CD4-positive, alpha-beta T cell (primary cell): ENCODE measurements around the gene INPP5A. TPM values are rescaled to one million over a fixed set of nuclear protein-coding genes. Genes with fewer than 3 reads are reported as not detected.

Experiments used
- ATAC-seq: fragments of 200-7000 bp; cut with Tn5 transposase; one replicate; pipeline ENCODE4 v1.10.0; 2022; ENCODE audit warnings: mild to moderate bottlenecking; ENCODE audit not compliant: poor library complexity
- CTCF ChIA-PET: fragments of 350-600 bp; sonication (Branson Sonifier 250); formaldehyde crosslinking; loops from one replicate; lab custom pipeline; 2021; ENCODE audit warnings: antibody characterized with exemption, inconsistent platforms; lab: Charles Lee
- POLR2A ChIA-PET: fragments of 350-600 bp; sonication (Branson Sonifier 250); formaldehyde crosslinking; loops from one replicate; lab custom pipeline; 2021; ENCODE audit warnings: antibody characterized with exemption, inconsistent platforms; lab: Charles Lee
- DNase-seq, 14 experiments: peaks; one replicate each; pipeline ENCODE4 v3.0.0-alpha.2; 2013 to 2020; ENCODE audit warnings: mixed read lengths in 2 of 14
- H3K27ac ChIP-seq, 2 donors: one replicate each; pipeline versions ENCODE4 v1.5.1 to v1.7.0; 2013; ENCODE audit warnings: low read length in 2 of 2, low read depth in 1 of 2, mild to moderate bottlenecking in 1 of 2
- H3K27me3 ChIP-seq, 2 experiments: 1 replicate in 1 of 2; 2 replicates in 1 of 2; pipeline versions ENCODE4 v1.6.1 to v1.7.0; 2013; ENCODE audit warnings: low read length in 2 of 2, control low read depth in 1 of 2, mild to moderate bottlenecking in 1 of 2, moderate library complexity in 1 of 2; ENCODE audit not compliant: insufficient read depth in 2 of 2, control insufficient read depth in 1 of 2
- H3K36me3 ChIP-seq: one replicate; pipeline ENCODE4 v1.6.1; 2013; ENCODE audit warnings: low read length, control low read depth; ENCODE audit not compliant: insufficient read depth
- H3K4me1 ChIP-seq: one replicate; pipeline ENCODE4 v1.6.1; 2013; ENCODE audit warnings: low read length, control low read depth; ENCODE audit not compliant: insufficient read depth
- H3K4me3 ChIP-seq: one replicate; pipeline ENCODE4 v1.5.1; 2013; ENCODE audit warnings: mild to moderate bottlenecking, low read length, moderate library complexity
- H3K9me3 ChIP-seq, 2 experiments: 1 replicate in 1 of 2; 2 replicates in 1 of 2; pipeline versions ENCODE4 v1.6.1 to v1.7.0; 2013; ENCODE audit warnings: low read length in 2 of 2, mild to moderate bottlenecking in 2 of 2, control low read depth in 1 of 2, moderate library complexity in 1 of 2; ENCODE audit not compliant: control insufficient read depth in 1 of 2, insufficient read depth in 1 of 2
- H3K27ac Mint-ChIP-seq: one replicate; pipeline ENCODE4 v1.8.0; 2020; ENCODE audit warnings: mixed read lengths
- H3K27me3 Mint-ChIP-seq: one replicate; pipeline ENCODE4 v1.8.0; 2021; ENCODE audit warnings: mixed read lengths
- H3K36me3 Mint-ChIP-seq: one replicate; pipeline ENCODE4 v1.8.0; 2021; ENCODE audit warnings: low read depth, mixed read lengths
- H3K4me1 Mint-ChIP-seq: one replicate; pipeline ENCODE4 v1.8.0; 2021; ENCODE audit warnings: low read depth, mixed read lengths
- H3K4me3 Mint-ChIP-seq: one replicate; pipeline ENCODE4 v1.8.0; 2020; ENCODE audit warnings: mild to moderate bottlenecking, mixed read lengths
- H3K9me3 Mint-ChIP-seq: one replicate; pipeline ENCODE4 v1.8.0; 2020; ENCODE audit warnings: mixed read lengths
- intact Hi-C, 2 experiments: fragments of 100-400 bp; cut with DNase I in 1 of 2; cut with micrococcal nuclease in 1 of 2; formaldehyde crosslinking; loops; one replicate each; pipeline versions ENCODE4 v1.15.1 to v1.9.0; 2023 to 2025; cut with DNase I, micrococcal nuclease
- total RNA-seq, 174 experiments: library from RNA in 2 of 174; stranded (reverse) in 2 of 174; gene quantifications; one replicate each; pipeline ENCODE4 v1.2.3 and lab custom pipeline; 2021 to 2026
- TF ChIP-seq, protein P1 (sequence below): fragments of 200-600 bp; IDR thresholded peaks from one replicate; pipeline ENCODE4 v1.8.0; 2022; ENCODE audit warnings: antibody characterized with exemption, mild to moderate bottlenecking

INPP5A gene
- total RNA-seq, 2 experiments from 2014 or later, result 22.0 to 24.8 TPM

DNA sequence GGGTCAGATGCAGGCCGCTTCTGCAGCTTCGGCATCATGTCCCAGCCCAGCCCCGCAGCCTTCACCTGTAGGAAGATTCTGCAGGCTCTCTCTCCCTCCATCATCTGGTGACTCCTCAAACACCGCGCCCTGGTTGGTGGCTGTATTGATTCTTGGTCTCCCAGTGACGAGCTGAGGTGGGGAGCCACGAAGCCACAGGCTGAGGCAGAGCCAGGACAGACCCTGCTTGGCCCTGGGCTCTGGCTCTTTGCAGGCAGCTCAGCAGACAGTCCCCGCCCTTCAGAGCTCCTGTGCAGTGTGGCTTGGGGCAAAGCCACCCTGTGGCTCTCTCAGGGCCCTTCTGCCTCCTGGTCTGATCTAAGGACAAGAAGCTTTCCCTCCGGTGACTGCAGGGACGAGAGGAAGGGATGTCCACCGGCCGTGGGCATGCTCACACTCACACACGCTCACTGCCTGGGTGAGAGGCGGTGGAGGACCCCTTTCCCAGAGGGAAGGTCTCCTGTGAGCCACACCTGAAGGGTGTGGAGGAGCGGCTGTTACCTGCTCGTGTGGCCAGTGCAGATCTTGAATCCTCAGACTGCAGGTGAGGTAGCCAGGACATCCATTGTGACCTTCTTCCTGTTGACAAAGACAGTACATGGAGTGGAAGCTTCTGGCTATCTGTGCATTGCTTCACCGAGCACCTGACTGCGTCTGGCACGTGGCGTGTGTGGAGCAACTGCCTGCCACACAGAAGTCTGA lies 79.6 kb downstream of the INPP5A start:
- Histone ChIP-seq H3K27ac (no peak overlapping the region), H3K9me3 (peaks cover 28 to 46% of the 10 kb centered on the region in 2 experiments), H3K36me3 (no peaks in the 10 kb centered on the region), H3K4me1 (peaks cover 27% of the 10 kb centered on the region), H3K27me3 (no peaks in the 10 kb centered on the region), H3K4me3 (no peak overlapping the region)
- Mint-ChIP-seq H3K36me3 (peaks cover 58% of the 10 kb centered on the region), H3K9me3 (peaks cover 18% of the 10 kb centered on the region), H3K4me3 (no peak overlapping the region), H3K27me3 (no peaks in the 10 kb centered on the region), H3K27ac (peak overlapping the region; percentile 30), H3K4me1 (peaks cover 22% of the 10 kb centered on the region)
- no peak for ATAC-seq
- TF ChIP-seq, protein P1, sequence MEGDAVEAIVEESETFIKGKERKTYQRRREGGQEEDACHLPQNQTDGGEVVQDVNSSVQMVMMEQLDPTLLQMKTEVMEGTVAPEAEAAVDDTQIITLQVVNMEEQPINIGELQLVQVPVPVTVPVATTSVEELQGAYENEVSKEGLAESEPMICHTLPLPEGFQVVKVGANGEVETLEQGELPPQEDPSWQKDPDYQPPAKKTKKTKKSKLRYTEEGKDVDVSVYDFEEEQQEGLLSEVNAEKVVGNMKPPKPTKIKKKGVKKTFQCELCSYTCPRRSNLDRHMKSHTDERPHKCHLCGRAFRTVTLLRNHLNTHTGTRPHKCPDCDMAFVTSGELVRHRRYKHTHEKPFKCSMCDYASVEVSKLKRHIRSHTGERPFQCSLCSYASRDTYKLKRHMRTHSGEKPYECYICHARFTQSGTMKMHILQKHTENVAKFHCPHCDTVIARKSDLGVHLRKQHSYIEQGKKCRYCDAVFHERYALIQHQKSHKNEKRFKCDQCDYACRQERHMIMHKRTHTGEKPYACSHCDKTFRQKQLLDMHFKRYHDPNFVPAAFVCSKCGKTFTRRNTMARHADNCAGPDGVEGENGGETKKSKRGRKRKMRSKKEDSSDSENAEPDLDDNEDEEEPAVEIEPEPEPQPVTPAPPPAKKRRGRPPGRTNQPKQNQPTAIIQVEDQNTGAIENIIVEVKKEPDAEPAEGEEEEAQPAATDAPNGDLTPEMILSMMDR, result no peak
- intact Hi-C loops, result loop anchor here in 1 of 2 experiments (5.0 kb wide), 1 partner anchor 75 kb away; no protein-coding TSS in a partner anchor
- POLR2A ChIA-PET, result no interaction called here
- CTCF ChIA-PET, result no interaction called here
- peak in 2 of 14 experiments; percentile 8 to 27 for DNase-seq

DNA sequence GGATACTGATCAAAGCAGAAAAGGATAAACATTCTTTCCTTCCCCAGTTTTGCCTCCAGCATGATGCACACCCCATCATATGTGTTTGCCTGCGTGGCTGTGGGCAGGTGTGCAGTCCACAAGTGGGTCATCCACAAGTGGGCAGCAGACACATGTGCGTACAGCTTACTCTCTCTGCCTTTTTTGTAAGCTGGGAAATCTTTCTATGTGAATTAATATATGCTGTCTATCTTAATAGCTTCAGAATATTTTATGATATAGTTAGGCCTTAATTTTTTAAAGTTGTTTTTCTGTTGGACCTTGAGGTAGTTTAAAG lies 80.1 kb downstream of the INPP5A start:
- H3K4me3 ChIP-seq, result no peak overlapping the region
- Mint-ChIP-seq H3K36me3 (peaks cover 58% of the 10 kb centered on the region), H3K4me3 (no peak overlapping the region), H3K27me3 (no peaks in the 10 kb centered on the region), H3K4me1 (peaks cover 19% of the 10 kb centered on the region), H3K27ac (peak overlapping the region; percentile 30), H3K9me3 (peaks cover 18% of the 10 kb centered on the region)
- DNase-seq (no peak), ATAC-seq (no peak)
- TF ChIP-seq, protein P1, result no peak
- intact Hi-C loops, result loop anchor here in 1 of 2 experiments (5.0 kb wide), 1 partner anchor 75 kb away; no protein-coding TSS in a partner anchor
- H3K27ac ChIP-seq, result no peak overlapping the region
- CTCF ChIA-PET, result no interaction called here
- peaks cover 27% of the 10 kb centered on the region for H3K4me1 ChIP-seq
- H3K27me3 ChIP-seq, result no peaks in the 10 kb centered on the region
- H3K36me3 ChIP-seq, result no peaks in the 10 kb centered on the region
- peaks cover 28 to 46% of the 10 kb centered on the region in 2 experiments for H3K9me3 ChIP-seq
- POLR2A ChIA-PET, result no interaction called here

DNA sequence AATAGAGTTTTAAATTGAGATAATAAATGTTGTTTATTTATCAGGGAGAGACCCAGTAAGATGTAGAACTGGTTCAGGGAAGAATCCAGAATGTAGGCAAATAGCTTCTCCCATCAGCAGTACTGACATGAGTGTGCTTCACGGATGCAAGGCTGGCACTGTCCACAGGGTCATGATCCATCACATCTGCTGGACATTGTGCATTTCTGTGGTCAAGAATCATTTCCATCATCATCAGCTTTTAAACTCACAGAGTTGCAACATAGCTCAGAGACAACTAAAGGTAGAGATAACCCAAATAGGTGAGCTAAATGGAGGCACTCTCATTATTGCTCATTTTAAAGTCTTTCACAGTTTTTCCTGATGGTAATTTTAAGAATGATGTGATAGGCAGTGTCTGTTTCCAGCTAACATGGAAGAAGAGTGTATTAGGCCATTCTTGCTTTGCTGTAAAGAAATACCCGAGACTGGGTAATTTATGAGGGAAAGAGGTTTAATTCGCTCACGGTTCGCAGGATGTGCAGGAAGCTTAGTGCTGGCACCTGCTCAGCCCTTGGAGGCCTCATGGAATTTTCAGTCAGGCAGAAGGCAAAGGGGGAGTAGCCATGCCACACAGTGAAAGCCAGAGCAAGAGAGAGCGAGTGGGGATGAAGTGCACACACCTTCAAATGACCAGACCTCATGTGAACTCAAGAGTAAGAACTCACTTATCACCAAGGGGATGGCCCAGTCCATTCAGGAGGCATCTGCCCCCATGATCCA lies 80.8 kb downstream of the INPP5A start:
- Mint-ChIP-seq H3K4me3 (no peak overlapping the region), H3K9me3 (peaks cover 18% of the 10 kb centered on the region), H3K27ac (no peak overlapping the region), H3K27me3 (no peaks in the 10 kb centered on the region), H3K4me1 (peaks cover 19% of the 10 kb centered on the region), H3K36me3 (peaks cover 58% of the 10 kb centered on the region)
- H3K4me3 ChIP-seq, result no peak overlapping the region
- H3K27ac ChIP-seq, result no peak overlapping the region
- TF ChIP-seq, protein P1, result no peak
- H3K27me3 ChIP-seq, result no peaks in the 10 kb centered on the region
- ChIA-PET CTCF (no interaction called here), POLR2A (no interaction called here)
- intact Hi-C loops, result loop anchor here in 1 of 2 experiments (5.0 kb wide), 1 partner anchor 76 kb away; no protein-coding TSS in a partner anchor
- no peak for ATAC-seq
- peaks cover 27% of the 10 kb centered on the region for H3K4me1 ChIP-seq
- DNase-seq, result no peak
- H3K36me3 ChIP-seq, result no peaks in the 10 kb centered on the region
- peaks cover 28 to 46% of the 10 kb centered on the region in 2 experiments for H3K9me3 ChIP-seq
